ENCODE data around the gene CMIP. TPM values are rescaled to one million over a fixed set of nuclear protein-coding genes. Genes with fewer than 3 reads are reported as not detected.
A peak's percentile ranks its signal among the peaks of the same experiment; 100 is the strongest.

The CMIP gene
- total RNA-seq, 2 experiments from 2014 or later = 57.1 to 58.3 TPM

GRCh38 chr16:81623365-81624102 is 178.9 kb downstream of the CMIP start:
- no peaks in the 10 kb centered on the region for H3K27me3 Mint-ChIP-seq
- no peaks in the 10 kb centered on the region for H3K9me3 Mint-ChIP-seq
- H3K4me3 Mint-ChIP-seq = no peak overlapping the region
- ChIA-PET CTCF (interaction anchor here (0.7 to 5.7 kb wide), 12 partner anchors 8 to 265 kb away, joined by 3 to 30 read pairs (median 4); no protein-coding TSS in a partner anchor), POLR2A (interaction anchor here (1.2 to 1.5 kb wide), 3 partner anchors 91 to 154 kb away, joined by 3 read pairs; no protein-coding TSS in a partner anchor)
- H3K36me3 Mint-ChIP-seq (ENCODE audit: low read depth) = peaks cover 10% of the 10 kb centered on the region
- H3K27ac Mint-ChIP-seq = peak overlapping the region; percentile 12
- DNase-seq = peak; percentile 69
- H3K4me1 Mint-ChIP-seq = peaks cover 33% of the 10 kb centered on the region

- Mint-ChIP-seq H3K4me3 (no peak overlapping the region), H3K36me3 (ENCODE audit: low read depth) (peaks cover 3% of the 10 kb centered on the region), H3K9me3 (no peaks in the 10 kb centered on the region), H3K4me1 (peaks cover 30% of the 10 kb centered on the region), H3K27ac (no peak overlapping the region), H3K27me3 (no peaks in the 10 kb centered on the region)
- CTCF ChIA-PET = interaction anchor here (1.4 to 5.7 kb wide), 4 partner anchors 9 to 100 kb away, joined by 4 to 30 read pairs (median 14); no protein-coding TSS in a partner anchor
- POLR2A ChIA-PET = interaction anchor here (1.2 kb wide), 1 partner anchor 94 kb away, joined by 3 read pairs; no protein-coding TSS in a partner anchor
- DNase-seq = no peak
Observed at GRCh38 chr16:81624403-81624759, 179.8 kb downstream of the CMIP start.

GRCh38 chr16:81624760-81625543 is 180.3 kb downstream of the CMIP start:
- no peaks in the 10 kb centered on the region for H3K27me3 Mint-ChIP-seq
- DNase-seq = no peak
- no peak overlapping the region for H3K4me3 Mint-ChIP-seq
- no peak overlapping the region for H3K27ac Mint-ChIP-seq
- H3K9me3 Mint-ChIP-seq = no peaks in the 10 kb centered on the region
- peaks cover 28% of the 10 kb centered on the region for H3K4me1 Mint-ChIP-seq
- POLR2A ChIA-PET = interaction anchor here (0.8 to 1.2 kb wide), 2 partner anchors 8 to 93 kb away, joined by 3 to 4 read pairs; no protein-coding TSS in a partner anchor
- CTCF ChIA-PET = interaction anchor here (0.6 to 5.7 kb wide), 5 partner anchors 8 to 99 kb away, joined by 3 to 30 read pairs (median 8); no protein-coding TSS in a partner anchor
- peaks cover 3% of the 10 kb centered on the region for H3K36me3 Mint-ChIP-seq (ENCODE audit: low read depth)

GRCh38 chr16:81625544-81626153 is 181.0 kb downstream of the CMIP start:
- Mint-ChIP-seq H3K4me3 (no peak overlapping the region), H3K9me3 (no peaks in the 10 kb centered on the region), H3K4me1 (peaks cover 23% of the 10 kb centered on the region), H3K36me3 (ENCODE audit: low read depth) (peaks cover 3% of the 10 kb centered on the region), H3K27ac (no peak overlapping the region), H3K27me3 (no peaks in the 10 kb centered on the region)
- DNase-seq = no peak
- CTCF ChIA-PET = interaction anchor here (0.6 kb wide), 1 partner anchor 14 kb away, joined by 3 read pairs; no protein-coding TSS in a partner anchor
- POLR2A ChIA-PET = interaction anchor here (0.8 kb wide), 1 partner anchor 9 kb away, joined by 4 read pairs; no protein-coding TSS in a partner anchor

GRCh38 chr16:81626181-81626674 is 181.6 kb downstream of the CMIP start:
- CTCF ChIA-PET = no interaction called here
- Mint-ChIP-seq H3K4me3 (no peak overlapping the region), H3K9me3 (no peaks in the 10 kb centered on the region), H3K36me3 (ENCODE audit: low read depth) (peaks cover 3% of the 10 kb centered on the region), H3K4me1 (peaks cover 27% of the 10 kb centered on the region), H3K27me3 (no peaks in the 10 kb centered on the region), H3K27ac (no peak overlapping the region)
- POLR2A ChIA-PET = no interaction called here
- DNase-seq = peak; percentile 26

GRCh38 chr16:81627024-81627423 is 182.4 kb downstream of the CMIP start:
- DNase-seq = no peak
- H3K4me3 Mint-ChIP-seq = no peak overlapping the region
- H3K9me3 Mint-ChIP-seq = no peaks in the 10 kb centered on the region
- H3K27me3 Mint-ChIP-seq = no peaks in the 10 kb centered on the region
- peaks cover 3% of the 10 kb centered on the region for H3K36me3 Mint-ChIP-seq (ENCODE audit: low read depth)
- POLR2A ChIA-PET = no interaction called here
- no peak overlapping the region for H3K27ac Mint-ChIP-seq
- H3K4me1 Mint-ChIP-seq = peaks cover 35% of the 10 kb centered on the region
- CTCF ChIA-PET = no interaction called here

GRCh38 chr16:81627729-81628244 is 183.2 kb downstream of the CMIP start:
- peaks cover 3% of the 10 kb centered on the region for H3K36me3 Mint-ChIP-seq (ENCODE audit: low read depth)
- H3K27ac Mint-ChIP-seq = no peak overlapping the region
- peaks cover 41% of the 10 kb centered on the region for H3K4me1 Mint-ChIP-seq
- no peaks in the 10 kb centered on the region for H3K9me3 Mint-ChIP-seq
- POLR2A ChIA-PET = no interaction called here
- CTCF ChIA-PET = no interaction called here
- H3K4me3 Mint-ChIP-seq = no peak overlapping the region
- no peaks in the 10 kb centered on the region for H3K27me3 Mint-ChIP-seq
- no peak for DNase-seq

GRCh38 chr16:81629034-81629802 is 184.6 kb downstream of the CMIP start:
- no peaks in the 10 kb centered on the region for H3K9me3 Mint-ChIP-seq
- no peak overlapping the region for H3K4me3 Mint-ChIP-seq
- ChIA-PET POLR2A (interaction anchor here (1.6 kb wide), 1 partner anchor 13 kb away, joined by 4 read pairs; no protein-coding TSS in a partner anchor), CTCF (interaction anchor here (1.1 kb wide), 1 partner anchor 109 kb away, joined by 3 read pairs; no protein-coding TSS in a partner anchor)
- no peaks in the 10 kb centered on the region for H3K27me3 Mint-ChIP-seq
- DNase-seq = no peak
- H3K4me1 Mint-ChIP-seq = peaks cover 48% of the 10 kb centered on the region
- H3K27ac Mint-ChIP-seq = no peak overlapping the region
- peaks cover 3% of the 10 kb centered on the region for H3K36me3 Mint-ChIP-seq (ENCODE audit: low read depth)

GRCh38 chr16:81629896-81630634 is 185.5 kb downstream of the CMIP start:
- no peak overlapping the region for H3K27ac Mint-ChIP-seq
- no peak for DNase-seq
- POLR2A ChIA-PET = interaction anchor here (1.6 to 2.7 kb wide), 3 partner anchors 9 to 89 kb away, joined by 4 to 10 read pairs (median 4); no protein-coding TSS in a partner anchor
- no peak overlapping the region for H3K4me3 Mint-ChIP-seq
- H3K9me3 Mint-ChIP-seq = no peaks in the 10 kb centered on the region
- CTCF ChIA-PET = no interaction called here
- peaks cover 50% of the 10 kb centered on the region for H3K4me1 Mint-ChIP-seq
- no peaks in the 10 kb centered on the region for H3K27me3 Mint-ChIP-seq
- no peaks in the 10 kb centered on the region for H3K36me3 Mint-ChIP-seq (ENCODE audit: low read depth)

GRCh38 chr16:81630635-81631031 is 186.0 kb downstream of the CMIP start:
- no peaks in the 10 kb centered on the region for H3K36me3 Mint-ChIP-seq (ENCODE audit: low read depth)
- no peaks in the 10 kb centered on the region for H3K9me3 Mint-ChIP-seq
- no peak overlapping the region for H3K4me3 Mint-ChIP-seq
- POLR2A ChIA-PET = interaction anchor here (1.6 to 2.7 kb wide), 3 partner anchors 10 to 88 kb away, joined by 4 to 10 read pairs (median 4); no protein-coding TSS in a partner anchor
- H3K27ac Mint-ChIP-seq = peak overlapping the region; percentile 55
- no peak for DNase-seq
- no peaks in the 10 kb centered on the region for H3K27me3 Mint-ChIP-seq
- H3K4me1 Mint-ChIP-seq = peaks cover 47% of the 10 kb centered on the region
- CTCF ChIA-PET = interaction anchor here (1.1 kb wide), 1 partner anchor 9 kb away, joined by 4 read pairs; no protein-coding TSS in a partner anchor

- H3K4me1 Mint-ChIP-seq = peaks cover 51% of the 10 kb centered on the region
- H3K36me3 Mint-ChIP-seq (ENCODE audit: low read depth) = no peaks in the 10 kb centered on the region
- no peaks in the 10 kb centered on the region for H3K9me3 Mint-ChIP-seq
- H3K27ac Mint-ChIP-seq = peak overlapping the region; percentile 95
- ChIA-PET POLR2A (interaction anchor here (1.3 to 2.7 kb wide), 2 partner anchors 26 to 86 kb away, joined by 3 to 10 read pairs; no protein-coding TSS in a partner anchor), CTCF (interaction anchor here (1.1 to 1.3 kb wide), 2 partner anchors 8 to 16 kb away, joined by 4 read pairs; no protein-coding TSS in a partner anchor)
- H3K27me3 Mint-ChIP-seq = no peaks in the 10 kb centered on the region
- peak; percentile 81 for DNase-seq
- H3K4me3 Mint-ChIP-seq = peak overlapping the region; percentile 58
Observed at GRCh38 chr16:81632392-81633146, 188.0 kb downstream of the CMIP start.
